SK-N-SH treated with all-trans-retinoic acid at 6 μM for 48 hours (cell line): Measurements from ENCODE around the gene PAPPA.

ENCODE experiments used
- ATAC-seq: fragments of 200-7000 bp; cut with Tn5 transposase; 3 replicates; pipeline ENCODE4 v1.9.1; 2020; ENCODE audit warnings: mild to moderate bottlenecking, moderate library complexity
- ARNTL ChIP-seq: fragments of 450-650 bp; formaldehyde crosslinking; IDR thresholded peaks from 2 replicates; pipeline ENCODE4 v1.5.0; 2020; ENCODE audit warnings: low read depth, mild to moderate bottlenecking, moderate library complexity, borderline replicate concordance
- BACH2 ChIP-seq: fragments of 250-450 bp; sonication (Bioruptor Pico); IDR thresholded peaks from 2 replicates; pipeline ENCODE4 v1.9.0; 2021; ENCODE audit warnings: mild to moderate bottlenecking, borderline replicate concordance
- CSDC2 ChIP-seq: fragments of 250-450 bp; sonication (Bioruptor Pico); IDR thresholded peaks from 2 replicates; pipeline ENCODE4 v1.5.0; 2020; ENCODE audit warnings: mild to moderate bottlenecking, moderate library complexity
- ESRRG ChIP-seq: fragments of 250-450 bp; sonication (Bioruptor Pico); IDR thresholded peaks from 2 replicates; pipeline ENCODE4 v1.6.1; 2021; ENCODE audit warnings: mild to moderate bottlenecking
- GLIS3 ChIP-seq: fragments of 250-450 bp; sonication (Bioruptor Pico); IDR thresholded peaks from 2 replicates; pipeline ENCODE4 v1.5.0; 2020; ENCODE audit warnings: mild to moderate bottlenecking, moderate library complexity
- ISL1 ChIP-seq: fragments of 250-450 bp; sonication (Bioruptor Pico); IDR thresholded peaks from 2 replicates; pipeline ENCODE4 v2.1.2; 2022; ENCODE audit warnings: mild to moderate bottlenecking, moderate library complexity
- PPARA ChIP-seq: fragments of 250-450 bp; sonication (Bioruptor Pico); IDR thresholded peaks from 2 replicates; pipeline ENCODE4 v1.5.0; 2020; ENCODE audit warnings: mild to moderate bottlenecking, borderline replicate concordance
- RARB ChIP-seq: fragments of 250-450 bp; sonication (Bioruptor Pico); IDR thresholded peaks from 2 replicates; pipeline ENCODE4 v1.8.0; 2021; ENCODE audit warnings: mild to moderate bottlenecking, moderate library complexity
- SNAI2 ChIP-seq: fragments of 250-450 bp; sonication (Bioruptor Pico); IDR thresholded peaks from 2 replicates; pipeline ENCODE4 v1.5.0; 2020; ENCODE audit warnings: mild to moderate bottlenecking, moderate library complexity
- TCF4 ChIP-seq: fragments of 250-450 bp; sonication (Bioruptor Pico); IDR thresholded peaks from 2 replicates; pipeline ENCODE4 v1.8.0; 2021; ENCODE audit warnings: mild to moderate bottlenecking, moderate library complexity, borderline replicate concordance
- TOX ChIP-seq: fragments of 250-450 bp; sonication (Bioruptor Pico); IDR thresholded peaks from 2 replicates; pipeline ENCODE4 v1.8.0; 2021; ENCODE audit warnings: mild to moderate bottlenecking, moderate library complexity, borderline replicate concordance
- ZC3H10 ChIP-seq: fragments of 250-450 bp; sonication (Bioruptor Pico); IDR thresholded peaks from 2 replicates; pipeline ENCODE4 v1.5.1; 2021; ENCODE audit warnings: mild to moderate bottlenecking, moderate library complexity
- ZFP3 ChIP-seq: fragments of 250-450 bp; sonication (Bioruptor Pico); IDR thresholded peaks from 2 replicates; pipeline ENCODE4 v1.5.0; 2020; ENCODE audit warnings: mild to moderate bottlenecking, moderate library complexity
- ZFP30 ChIP-seq: fragments of 450-650 bp; formaldehyde crosslinking; IDR thresholded peaks from 2 replicates; pipeline ENCODE4 v1.5.0; 2022; ENCODE audit warnings: mild to moderate bottlenecking, moderate library complexity
- ZNF70 ChIP-seq: fragments of 450-650 bp; formaldehyde crosslinking; IDR thresholded peaks from 2 replicates; pipeline ENCODE4 v1.5.0; 2020; ENCODE audit warnings: mild to moderate bottlenecking, moderate library complexity
- ZNF8 ChIP-seq: fragments of 450-650 bp; formaldehyde crosslinking; IDR thresholded peaks from 2 replicates; pipeline ENCODE4 v1.5.0; 2020; ENCODE audit warnings: mild to moderate bottlenecking, moderate library complexity
- TF ChIP-seq, protein P1 (sequence below): fragments of 250-450 bp; sonication (Bioruptor Pico); IDR thresholded peaks from 2 replicates; pipeline ENCODE4 v1.8.0; 2021; ENCODE audit warnings: low read depth, mild to moderate bottlenecking, moderate library complexity, borderline replicate concordance
- TF ChIP-seq, protein P2 (sequence below): fragments of 250-450 bp; sonication (Bioruptor Pico); IDR thresholded peaks from 2 replicates; pipeline ENCODE4 v1.5.1; 2021; ENCODE audit warnings: mild to moderate bottlenecking, moderate library complexity
- TF ChIP-seq, protein P3 (sequence below): fragments of 250-450 bp; sonication (Bioruptor Pico); IDR thresholded peaks from 2 replicates; pipeline ENCODE4 v1.5.0; 2020; ENCODE audit warnings: mild to moderate bottlenecking, moderate library complexity
- TF ChIP-seq, protein P4 (sequence below): fragments of 250-450 bp; sonication (Bioruptor Pico); IDR thresholded peaks from 2 replicates; pipeline ENCODE4 v1.8.0; 2020; ENCODE audit warnings: mild to moderate bottlenecking, moderate library complexity, borderline replicate concordance

The PAPPA gene

DNA sequence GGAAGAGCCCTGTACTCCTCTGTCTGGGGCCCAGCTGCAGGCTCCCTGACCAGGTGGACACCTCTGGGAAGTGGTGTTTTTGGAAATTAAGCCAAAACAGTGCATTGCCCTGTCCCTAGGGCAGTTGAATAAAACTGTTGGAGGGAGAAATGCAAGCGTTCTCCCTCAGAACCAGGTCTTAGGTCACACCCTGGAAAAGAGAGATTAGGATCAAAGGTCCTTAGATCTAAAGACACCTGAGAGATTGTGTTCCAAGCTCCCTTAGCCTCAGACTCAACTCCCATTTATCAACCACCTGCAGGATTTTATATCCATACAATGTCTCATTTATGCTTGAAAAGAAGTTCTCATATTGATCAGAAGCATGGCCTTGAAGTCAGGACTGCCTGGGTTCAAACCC lies 64.8 kb downstream of the PAPPA start:
- ATAC-seq = no peak
- TF ChIP-seq SNAI2 (CRISPR knock-in tag) = no peak
- TF ChIP-seq ZNF8 (CRISPR knock-in tag) = no peak
- TF ChIP-seq ARNTL (CRISPR knock-in tag) = no peak
- TF ChIP-seq ZFP3 (CRISPR knock-in tag) = no peak
- no peak for TF ChIP-seq CSDC2 (CRISPR knock-in tag)

- no peak for ATAC-seq
- TF ChIP-seq ESRRG (CRISPR knock-in tag) (no peak), SNAI2 (CRISPR knock-in tag) (no peak), ZNF8 (CRISPR knock-in tag) (no peak), TOX (no peak)
These were observed 66.1 kb downstream of the PAPPA start for GRCh38 chr9:116219686-116220085.

GRCh38 chr9:116223926-116224325 lies 70.3 kb downstream of the PAPPA start:
- TF ChIP-seq TCF4 = no peak
- no peak for TF ChIP-seq TOX
- TF ChIP-seq ISL1 (CRISPR knock-in tag) = no peak
- TF ChIP-seq ZNF8 (CRISPR knock-in tag) = no peak
- TF ChIP-seq, protein P1, sequence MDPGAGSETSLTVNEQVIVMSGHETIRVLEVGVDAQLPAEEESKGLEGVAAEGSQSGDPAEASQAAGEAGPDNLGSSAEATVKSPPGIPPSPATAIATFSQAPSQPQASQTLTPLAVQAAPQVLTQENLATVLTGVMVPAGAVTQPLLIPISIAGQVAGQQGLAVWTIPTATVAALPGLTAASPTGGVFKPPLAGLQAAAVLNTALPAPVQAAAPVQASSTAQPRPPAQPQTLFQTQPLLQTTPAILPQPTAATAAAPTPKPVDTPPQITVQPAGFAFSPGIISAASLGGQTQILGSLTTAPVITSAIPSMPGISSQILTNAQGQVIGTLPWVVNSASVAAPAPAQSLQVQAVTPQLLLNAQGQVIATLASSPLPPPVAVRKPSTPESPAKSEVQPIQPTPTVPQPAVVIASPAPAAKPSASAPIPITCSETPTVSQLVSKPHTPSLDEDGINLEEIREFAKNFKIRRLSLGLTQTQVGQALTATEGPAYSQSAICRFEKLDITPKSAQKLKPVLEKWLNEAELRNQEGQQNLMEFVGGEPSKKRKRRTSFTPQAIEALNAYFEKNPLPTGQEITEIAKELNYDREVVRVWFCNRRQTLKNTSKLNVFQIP = no peak
- TF ChIP-seq ARNTL (CRISPR knock-in tag) = no peak
- TF ChIP-seq ZFP30 (CRISPR knock-in tag) = no peak

GRCh38 chr9:116230051-116230632 lies 76.6 kb downstream of the PAPPA start:
- no peak for TF ChIP-seq ZC3H10 (CRISPR knock-in tag)
- no peak for ATAC-seq

More at GRCh38 chr9:116223926-116224325, 70.3 kb downstream of the PAPPA start:
- no peak for ATAC-seq

- TF ChIP-seq TCF4 (no peak), CSDC2 (CRISPR knock-in tag) (no peak), ISL1 (CRISPR knock-in tag) (peak; percentile 13), SNAI2 (CRISPR knock-in tag) (no peak)
- ATAC-seq = no peak
These were observed 79.0 kb downstream of the PAPPA start for GRCh38 chr9:116232424-116233159.

GRCh38 chr9:116233160-116233530 lies 79.6 kb downstream of the PAPPA start:
- no peak for ATAC-seq
- TF ChIP-seq ISL1 (CRISPR knock-in tag) (no peak), ARNTL (CRISPR knock-in tag) (no peak), RARB (CRISPR knock-in tag) (no peak), ZNF70 (CRISPR knock-in tag) (no peak), GLIS3 (CRISPR knock-in tag) (no peak), CSDC2 (CRISPR knock-in tag) (no peak), TCF4 (no peak), PPARA (CRISPR knock-in tag) (no peak), ZC3H10 (CRISPR knock-in tag) (no peak), ZFP3 (CRISPR knock-in tag) (no peak), BACH2 (no peak)
- TF ChIP-seq, protein P2, sequence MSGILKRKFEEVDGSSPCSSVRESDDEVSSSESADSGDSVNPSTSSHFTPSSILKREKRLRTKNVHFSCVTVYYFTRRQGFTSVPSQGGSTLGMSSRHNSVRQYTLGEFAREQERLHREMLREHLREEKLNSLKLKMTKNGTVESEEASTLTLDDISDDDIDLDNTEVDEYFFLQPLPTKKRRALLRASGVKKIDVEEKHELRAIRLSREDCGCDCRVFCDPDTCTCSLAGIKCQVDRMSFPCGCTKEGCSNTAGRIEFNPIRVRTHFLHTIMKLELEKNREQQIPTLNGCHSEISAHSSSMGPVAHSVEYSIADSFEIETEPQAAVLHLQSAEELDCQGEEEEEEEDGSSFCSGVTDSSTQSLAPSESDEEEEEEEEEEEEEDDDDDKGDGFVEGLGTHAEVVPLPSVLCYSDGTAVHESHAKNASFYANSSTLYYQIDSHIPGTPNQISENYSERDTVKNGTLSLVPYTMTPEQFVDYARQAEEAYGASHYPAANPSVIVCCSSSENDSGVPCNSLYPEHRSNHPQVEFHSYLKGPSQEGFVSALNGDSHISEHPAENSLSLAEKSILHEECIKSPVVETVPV = no peak
- TF ChIP-seq, protein P3, sequence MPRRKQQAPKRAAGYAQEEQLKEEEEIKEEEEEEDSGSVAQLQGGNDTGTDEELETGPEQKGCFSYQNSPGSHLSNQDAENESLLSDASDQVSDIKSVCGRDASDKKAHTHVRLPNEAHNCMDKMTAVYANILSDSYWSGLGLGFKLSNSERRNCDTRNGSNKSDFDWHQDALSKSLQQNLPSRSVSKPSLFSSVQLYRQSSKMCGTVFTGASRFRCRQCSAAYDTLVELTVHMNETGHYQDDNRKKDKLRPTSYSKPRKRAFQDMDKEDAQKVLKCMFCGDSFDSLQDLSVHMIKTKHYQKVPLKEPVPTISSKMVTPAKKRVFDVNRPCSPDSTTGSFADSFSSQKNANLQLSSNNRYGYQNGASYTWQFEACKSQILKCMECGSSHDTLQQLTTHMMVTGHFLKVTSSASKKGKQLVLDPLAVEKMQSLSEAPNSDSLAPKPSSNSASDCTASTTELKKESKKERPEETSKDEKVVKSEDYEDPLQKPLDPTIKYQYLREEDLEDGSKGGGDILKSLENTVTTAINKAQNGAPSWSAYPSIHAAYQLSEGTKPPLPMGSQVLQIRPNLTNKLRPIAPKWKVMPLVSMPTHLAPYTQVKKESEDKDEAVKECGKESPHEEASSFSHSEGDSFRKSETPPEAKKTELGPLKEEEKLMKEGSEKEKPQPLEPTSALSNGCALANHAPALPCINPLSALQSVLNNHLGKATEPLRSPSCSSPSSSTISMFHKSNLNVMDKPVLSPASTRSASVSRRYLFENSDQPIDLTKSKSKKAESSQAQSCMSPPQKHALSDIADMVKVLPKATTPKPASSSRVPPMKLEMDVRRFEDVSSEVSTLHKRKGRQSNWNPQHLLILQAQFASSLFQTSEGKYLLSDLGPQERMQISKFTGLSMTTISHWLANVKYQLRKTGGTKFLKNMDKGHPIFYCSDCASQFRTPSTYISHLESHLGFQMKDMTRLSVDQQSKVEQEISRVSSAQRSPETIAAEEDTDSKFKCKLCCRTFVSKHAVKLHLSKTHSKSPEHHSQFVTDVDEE (CRISPR knock-in tag) = no peak
- TF ChIP-seq, protein P4, sequence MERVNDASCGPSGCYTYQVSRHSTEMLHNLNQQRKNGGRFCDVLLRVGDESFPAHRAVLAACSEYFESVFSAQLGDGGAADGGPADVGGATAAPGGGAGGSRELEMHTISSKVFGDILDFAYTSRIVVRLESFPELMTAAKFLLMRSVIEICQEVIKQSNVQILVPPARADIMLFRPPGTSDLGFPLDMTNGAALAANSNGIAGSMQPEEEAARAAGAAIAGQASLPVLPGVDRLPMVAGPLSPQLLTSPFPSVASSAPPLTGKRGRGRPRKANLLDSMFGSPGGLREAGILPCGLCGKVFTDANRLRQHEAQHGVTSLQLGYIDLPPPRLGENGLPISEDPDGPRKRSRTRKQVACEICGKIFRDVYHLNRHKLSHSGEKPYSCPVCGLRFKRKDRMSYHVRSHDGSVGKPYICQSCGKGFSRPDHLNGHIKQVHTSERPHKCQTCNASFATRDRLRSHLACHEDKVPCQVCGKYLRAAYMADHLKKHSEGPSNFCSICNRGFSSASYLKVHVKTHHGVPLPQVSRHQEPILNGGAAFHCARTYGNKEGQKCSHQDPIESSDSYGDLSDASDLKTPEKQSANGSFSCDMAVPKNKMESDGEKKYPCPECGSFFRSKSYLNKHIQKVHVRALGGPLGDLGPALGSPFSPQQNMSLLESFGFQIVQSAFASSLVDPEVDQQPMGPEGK (CRISPR knock-in tag) = no peak
